ENCODE measurements around the gene RBM47. TPM values are rescaled to one million over a fixed set of nuclear protein-coding genes. Genes with fewer than 3 reads are reported as not detected.

The RBM47 gene
- total and polyA plus RNA-seq, 4 donors, result 25.9 to 119 (median 94.0) TPM

GRCh38 chr4:40401631-40402030 lies 228.0 kb downstream of the RBM47 start:
- Histone ChIP-seq H3K27ac (ENCODE audit: low read depth in 1 of 2, low read length in 1 of 2) (no peak overlapping the region), H3K4me1 (ENCODE audit: control insufficient read depth in 5 of 5, insufficient read depth in 5 of 5, low read length in 5 of 5) (peaks cover 0 to 14% (median 3%) of the 10 kb centered on the region in 5 donors), H3K9ac (ENCODE audit: insufficient read depth in 1 of 2, low read length in 2 of 2) (no peak overlapping the region), H3K36me3 (ENCODE audit: control insufficient read depth in 4 of 4, insufficient read depth in 4 of 4, low read length in 4 of 4) (no peaks in the 10 kb centered on the region), H3K27me3 (ENCODE audit: control insufficient read depth in 3 of 3, insufficient read depth in 3 of 3, low read length in 2 of 3) (no peaks in the 10 kb centered on the region), H3K9me3 (ENCODE audit: control insufficient read depth in 4 of 4, insufficient read depth in 3 of 4, low read length in 3 of 4) (no peaks in the 10 kb centered on the region), H3K4me3 (no peak overlapping the region)
- no peak for TF ChIP-seq CTCF (IDR thresholded peaks at IDR 0.05; ENCODE audit: control extremely low read depth, extremely low read depth)
- ATAC-seq (ENCODE audit: insufficient read depth, low FRiP score), result no peak
- 81 to 87% methylated on average over 8 of the region's 8 CpGs for WGBS, 2 donors
- DNase-seq, result peak; percentile 74 to 89 (median 87)

GRCh38 chr4:40401096-40401495 lies 228.6 kb downstream of the RBM47 start:
- H3K4me3 ChIP-seq, result no peak overlapping the region
- no peaks in the 10 kb centered on the region for H3K27me3 ChIP-seq (ENCODE audit: control insufficient read depth in 3 of 3, insufficient read depth in 3 of 3, low read length in 2 of 3)
- DNase-seq, result no peak
- H3K4me1 ChIP-seq (ENCODE audit: control insufficient read depth in 5 of 5, insufficient read depth in 5 of 5, low read length in 5 of 5), result peaks cover 0 to 17% (median 3%) of the 10 kb centered on the region in 5 donors
- no peak for TF ChIP-seq CTCF (IDR thresholded peaks at IDR 0.05; ENCODE audit: control extremely low read depth, extremely low read depth)
- no peaks in the 10 kb centered on the region for H3K9me3 ChIP-seq (ENCODE audit: control insufficient read depth in 4 of 4, insufficient read depth in 3 of 4, low read length in 3 of 4)
- WGBS, 2 donors, result 95 to 96% methylated on average over 6 of the region's 6 CpGs
- H3K36me3 ChIP-seq (ENCODE audit: control insufficient read depth in 4 of 4, insufficient read depth in 4 of 4, low read length in 4 of 4), result no peaks in the 10 kb centered on the region
- no peak for ATAC-seq (ENCODE audit: insufficient read depth, low FRiP score)
- H3K27ac ChIP-seq (ENCODE audit: low read depth in 1 of 2, low read length in 1 of 2), result no peak overlapping the region
- no peak overlapping the region for H3K9ac ChIP-seq (ENCODE audit: insufficient read depth in 1 of 2, low read length in 2 of 2)

- no peaks in the 10 kb centered on the region for H3K9me3 ChIP-seq (ENCODE audit: control insufficient read depth in 4 of 4, insufficient read depth in 3 of 4, low read length in 3 of 4)
- ATAC-seq (ENCODE audit: insufficient read depth, low FRiP score) (no peak), DNase-seq (no peak)
- H3K36me3 ChIP-seq (ENCODE audit: control insufficient read depth in 4 of 4, insufficient read depth in 4 of 4, low read length in 4 of 4), result no peaks in the 10 kb centered on the region
- no peak overlapping the region for H3K9ac ChIP-seq (ENCODE audit: insufficient read depth in 1 of 2, low read length in 2 of 2)
- 70 to 79% methylated on average over 3 of the region's 3 CpGs for WGBS, 2 donors
- TF ChIP-seq CTCF (IDR thresholded peaks at IDR 0.05; ENCODE audit: control extremely low read depth, extremely low read depth), result no peak
- H3K27me3 ChIP-seq (ENCODE audit: control insufficient read depth in 3 of 3, insufficient read depth in 3 of 3, low read length in 2 of 3), result no peaks in the 10 kb centered on the region
- H3K4me1 ChIP-seq (ENCODE audit: control insufficient read depth in 5 of 5, insufficient read depth in 5 of 5, low read length in 5 of 5), result peaks cover 0 to 17% (median 6%) of the 10 kb centered on the region in 5 donors
- no peak overlapping the region for H3K4me3 ChIP-seq
- peak overlapping the region in 1 of 2 donors; percentile 16 for H3K27ac ChIP-seq (ENCODE audit: low read depth in 1 of 2, low read length in 1 of 2)
These were observed 230.1 kb downstream of the RBM47 start for GRCh38 chr4:40399578-40399977.
